K562 (cell line): ENCODE results near the gene FRYL. TPM values are rescaled to one million over a fixed set of nuclear protein-coding genes. Genes with fewer than 3 reads are reported as not detected.
A peak's percentile ranks its signal among the peaks of the same experiment; 100 is the strongest.

ENCODE experiments used
- ADNP ChIP-seq: fragments of 200-800 bp; sonication (Bioruptor generic); IDR thresholded peaks from 2 replicates; pipeline ENCODE4 v1.6.1; 2016; ENCODE audit warnings: missing genetic modification characterization, missing compliant biosample characterization
- BRD9 ChIP-seq: fragments of 450-650 bp; IDR thresholded peaks from 2 replicates; pipeline ENCODE4 v1.6.1; 2018; ENCODE audit warnings: low read depth; ENCODE audit not compliant: partially characterized antibody
- ELF4 ChIP-seq: fragments of 450-650 bp; formaldehyde crosslinking; IDR thresholded peaks from 2 replicates; pipeline ENCODE4 v1.4.0; 2022; ENCODE audit warnings: missing genetic modification characterization
- ERF ChIP-seq: fragments of 450-650 bp; formaldehyde crosslinking; IDR thresholded peaks from 2 replicates; pipeline ENCODE4 v1.4.0; 2020; ENCODE audit warnings: mild to moderate bottlenecking, mixed read lengths
- ETV5 ChIP-seq: sonication (generic); formaldehyde crosslinking; IDR thresholded peaks from 2 replicates; pipeline ENCODE4 v1.4.0; 2020; ENCODE audit warnings: low read depth, mild to moderate bottlenecking, missing genetic modification reagents
- FOXA3 ChIP-seq, 2 experiments: fragments of 450-650 bp in 1 of 2; sonication (generic) in 1 of 2; formaldehyde crosslinking; IDR thresholded peaks in 1 of 2; conservative IDR thresholded peaks in 1 of 2; 2 replicates each; pipeline versions ENCODE4 v1.4.0 to v1.8.0; 2020 to 2022; ENCODE audit warnings: mild to moderate bottlenecking in 2 of 2, missing genetic modification reagents in 1 of 2
- GATAD2A ChIP-seq: fragments of 450-650 bp; IDR thresholded peaks from 2 replicates; pipeline ENCODE4 v1.6.1; 2017
- POLR2A ChIP-seq: fragments of 450-650 bp; conservative IDR thresholded peaks from 2 replicates; pipeline ENCODE4 v1.6.1; 2016
- PRPF4 ChIP-seq: fragments of 200-400 bp; formaldehyde crosslinking; IDR thresholded peaks from one replicate; pipeline ENCODE4 v1.6.1; 2017; ENCODE audit warnings: low read length, low read depth, mild to moderate bottlenecking; ENCODE audit not compliant: insufficient read depth, poor library complexity, severe bottlenecking
- TBL1XR1 ChIP-seq, 2 experiments: IDR thresholded peaks; 2 replicates each; pipeline ENCODE4 v1.6.1; 2012; ENCODE audit warnings: improper control_type of control experiment in 2 of 2, low read length in 2 of 2, mild to moderate bottlenecking in 1 of 2
- ZFP1 ChIP-seq: fragments of 450-650 bp; formaldehyde crosslinking; IDR thresholded peaks from 2 replicates; pipeline ENCODE4 v1.4.0; 2020; ENCODE audit warnings: mild to moderate bottlenecking, mixed read lengths
- ZKSCAN1 ChIP-seq: fragments of 150-350 bp; IDR thresholded peaks from 2 replicates; pipeline ENCODE4 v1.6.1; 2016; ENCODE audit warnings: low read depth, low read length
- ZNF436 ChIP-seq: fragments of 250-450, 450-650 bp; sonication (Bioruptor Pico); formaldehyde crosslinking; IDR thresholded peaks from 2 replicates; pipeline ENCODE4 v1.7.0; 2020; ENCODE audit warnings: mild to moderate bottlenecking
- ZNF561 ChIP-seq: fragments of 450-650 bp; formaldehyde crosslinking; conservative IDR thresholded peaks from 2 replicates; pipeline ENCODE4 v1.4.0; 2020; ENCODE audit warnings: mild to moderate bottlenecking, moderate library complexity
- ZNF583 ChIP-seq: fragments of 250-450 bp; sonication (Bioruptor Pico); IDR thresholded peaks from 2 replicates; pipeline ENCODE4 v1.4.0; 2020
- polyA plus RNA-seq, 8 experiments: library from polyadenylated mRNA; depleted of rRNA in 4 of 8; stranded (reverse) in 5 of 8; unstranded in 3 of 8; fragments of >200 nt; fragmentation: Nextera tagmentation in 2 of 8; fragmentation: Illumina TruSeq in 1 of 8; extraction: Ambion mirVana in 2 of 8; extraction: Trizol in 1 of 8; gene quantifications; 2 replicates each; pipeline versions ENCODE4 v1.2.1 to v1.2.3, GENCODE V29; 2011 to 2014; ENCODE audit warnings: inconsistent platforms in 1 of 8, missing spikeins in 1 of 8
- total RNA-seq, 7 experiments: library from RNA; depleted of rRNA in 6 of 7; stranded (reverse); fragments of >200 nt in 6 of 7; fragmentation: Illumina TruSeq in 2 of 7; extraction: Trizol in 2 of 7; gene quantifications; 2 replicates each; pipeline versions ENCODE4 v1.2.1 to v1.2.3, GENCODE V29; 2011 to 2021; ENCODE audit warnings: low replicate concordance in 1 of 7
- TF ChIP-seq, protein P1 (sequence below), 3 experiments: IDR thresholded peaks in 2 of 3; conservative IDR thresholded peaks in 1 of 3; 2 replicates each; pipeline ENCODE4 v1.5.1; 2011 to 2012; ENCODE audit warnings: low read length in 3 of 3, mild to moderate bottlenecking in 3 of 3, control low read depth in 2 of 3, improper control_type of control experiment in 1 of 3, inconsistent platforms in 1 of 3, low read depth in 1 of 3, mixed read lengths in 1 of 3, moderate library complexity in 1 of 3; ENCODE audit not compliant: insufficient read depth in 2 of 3
- TF ChIP-seq, protein P2 (sequence below): fragments of 450-650 bp; formaldehyde crosslinking; IDR thresholded peaks from 2 replicates; pipeline ENCODE4 v1.4.0; 2022; ENCODE audit warnings: missing genetic modification characterization
- TF ChIP-seq, protein P3 (sequence below): IDR thresholded peaks from 2 replicates; pipeline ENCODE4 v1.6.1; 2016; ENCODE audit warnings: missing genetic modification characterization, missing compliant biosample characterization
- TF ChIP-seq, protein P4 (sequence below): IDR thresholded peaks from 2 replicates; pipeline ENCODE4 v1.6.1; 2012; ENCODE audit warnings: low read depth, low read length, improper control_type of control experiment, borderline replicate concordance

Gene FRYL
- total and polyA plus RNA-seq, 9 of the 15 experiments (the other 6 are each of a cell fraction or from before 2014, with no cell fraction given), result 7.2 to 34.9 (median 15.9) TPM

DNA sequence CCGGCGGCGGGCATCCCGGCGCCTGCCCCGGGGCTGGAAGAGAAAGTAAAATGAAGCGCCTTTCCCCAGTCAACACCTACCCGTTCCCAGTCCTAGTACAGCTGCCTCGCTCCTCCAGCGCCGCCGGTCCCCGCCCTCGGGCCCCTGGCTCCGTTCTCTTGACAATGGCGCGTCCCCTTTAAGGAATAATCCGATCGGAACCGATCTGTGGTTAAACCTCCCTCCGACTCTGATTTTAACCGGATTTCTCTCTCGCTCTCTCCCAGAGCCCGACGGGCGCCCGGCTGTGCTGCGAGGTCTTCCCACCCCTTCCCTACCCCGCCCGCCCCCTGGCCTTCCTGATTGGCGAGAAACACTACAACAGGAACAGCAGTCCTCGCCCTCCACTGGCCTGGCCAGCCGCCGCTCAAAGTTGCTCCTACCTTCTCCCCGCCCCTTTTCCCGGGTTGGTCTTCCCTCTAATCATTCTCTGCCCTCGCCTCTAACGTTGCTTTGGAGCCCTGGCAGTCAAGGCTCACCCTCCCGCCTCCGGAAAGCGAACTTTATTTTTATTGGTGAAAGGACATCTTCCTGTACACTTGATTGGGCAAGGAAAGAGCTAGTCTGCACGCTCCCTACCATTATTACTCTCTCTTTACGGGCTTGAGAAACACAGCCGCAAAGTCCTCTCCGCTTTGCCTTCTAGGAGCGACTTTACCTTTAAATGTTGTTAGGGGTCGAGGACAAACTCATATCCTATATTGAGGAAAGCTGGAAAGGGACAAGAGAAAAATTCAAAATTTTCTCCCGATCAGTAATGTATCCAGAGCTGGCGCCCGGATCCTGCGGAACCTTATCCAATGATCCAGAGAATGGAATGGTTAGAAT, at the start of gene FRYL (continued):
- TF ChIP-seq, protein P1, sequence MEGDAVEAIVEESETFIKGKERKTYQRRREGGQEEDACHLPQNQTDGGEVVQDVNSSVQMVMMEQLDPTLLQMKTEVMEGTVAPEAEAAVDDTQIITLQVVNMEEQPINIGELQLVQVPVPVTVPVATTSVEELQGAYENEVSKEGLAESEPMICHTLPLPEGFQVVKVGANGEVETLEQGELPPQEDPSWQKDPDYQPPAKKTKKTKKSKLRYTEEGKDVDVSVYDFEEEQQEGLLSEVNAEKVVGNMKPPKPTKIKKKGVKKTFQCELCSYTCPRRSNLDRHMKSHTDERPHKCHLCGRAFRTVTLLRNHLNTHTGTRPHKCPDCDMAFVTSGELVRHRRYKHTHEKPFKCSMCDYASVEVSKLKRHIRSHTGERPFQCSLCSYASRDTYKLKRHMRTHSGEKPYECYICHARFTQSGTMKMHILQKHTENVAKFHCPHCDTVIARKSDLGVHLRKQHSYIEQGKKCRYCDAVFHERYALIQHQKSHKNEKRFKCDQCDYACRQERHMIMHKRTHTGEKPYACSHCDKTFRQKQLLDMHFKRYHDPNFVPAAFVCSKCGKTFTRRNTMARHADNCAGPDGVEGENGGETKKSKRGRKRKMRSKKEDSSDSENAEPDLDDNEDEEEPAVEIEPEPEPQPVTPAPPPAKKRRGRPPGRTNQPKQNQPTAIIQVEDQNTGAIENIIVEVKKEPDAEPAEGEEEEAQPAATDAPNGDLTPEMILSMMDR (IDR thresholded peaks at IDR 0.05 in 2 of 3, conservative IDR thresholded peaks at IDR 0.05 in 1 of 3; ENCODE audit: insufficient read depth in 2 of 3, low read depth in 1 of 3, low read length in 3 of 3), result no peak
- TF ChIP-seq, protein P2, sequence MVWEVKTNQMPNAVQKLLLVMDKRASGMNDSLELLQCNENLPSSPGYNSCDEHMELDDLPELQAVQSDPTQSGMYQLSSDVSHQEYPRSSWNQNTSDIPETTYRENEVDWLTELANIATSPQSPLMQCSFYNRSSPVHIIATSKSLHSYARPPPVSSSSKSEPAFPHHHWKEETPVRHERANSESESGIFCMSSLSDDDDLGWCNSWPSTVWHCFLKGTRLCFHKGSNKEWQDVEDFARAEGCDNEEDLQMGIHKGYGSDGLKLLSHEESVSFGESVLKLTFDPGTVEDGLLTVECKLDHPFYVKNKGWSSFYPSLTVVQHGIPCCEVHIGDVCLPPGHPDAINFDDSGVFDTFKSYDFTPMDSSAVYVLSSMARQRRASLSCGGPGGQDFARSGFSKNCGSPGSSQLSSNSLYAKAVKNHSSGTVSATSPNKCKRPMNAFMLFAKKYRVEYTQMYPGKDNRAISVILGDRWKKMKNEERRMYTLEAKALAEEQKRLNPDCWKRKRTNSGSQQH (CRISPR knock-in tag), result no peak
- TF ChIP-seq ZFP1 (CRISPR knock-in tag), result no peak
- TF ChIP-seq ERF (CRISPR knock-in tag), result 0 out of 2 replicates have a peak, but pooled peaks have one; percentile 18
- TF ChIP-seq ETV5 (CRISPR knock-in tag), result no peak
- no peak for TF ChIP-seq PRPF4
- TF ChIP-seq ZNF561 (CRISPR knock-in tag), result no peak
- TF ChIP-seq POLR2A, result peak; percentile 82
- TF ChIP-seq FOXA3 (CRISPR knock-in tag; conservative IDR thresholded peaks at IDR 0.05 in 1 of 2, IDR thresholded peaks at IDR 0.05 in 1 of 2), result no peak
- no peak for TF ChIP-seq ELF4
- TF ChIP-seq, protein P3, sequence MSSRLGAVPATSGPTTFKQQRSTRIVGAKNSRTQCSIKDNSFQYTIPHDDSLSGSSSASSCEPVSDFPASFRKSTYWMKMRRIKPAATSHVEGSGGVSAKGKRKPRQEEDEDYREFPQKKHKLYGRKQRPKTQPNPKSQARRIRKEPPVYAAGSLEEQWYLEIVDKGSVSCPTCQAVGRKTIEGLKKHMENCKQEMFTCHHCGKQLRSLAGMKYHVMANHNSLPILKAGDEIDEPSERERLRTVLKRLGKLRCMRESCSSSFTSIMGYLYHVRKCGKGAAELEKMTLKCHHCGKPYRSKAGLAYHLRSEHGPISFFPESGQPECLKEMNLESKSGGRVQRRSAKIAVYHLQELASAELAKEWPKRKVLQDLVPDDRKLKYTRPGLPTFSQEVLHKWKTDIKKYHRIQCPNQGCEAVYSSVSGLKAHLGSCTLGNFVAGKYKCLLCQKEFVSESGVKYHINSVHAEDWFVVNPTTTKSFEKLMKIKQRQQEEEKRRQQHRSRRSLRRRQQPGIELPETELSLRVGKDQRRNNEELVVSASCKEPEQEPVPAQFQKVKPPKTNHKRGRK (tag), result no peak
- 0 out of 2 replicates have a peak, but pooled peaks have one; percentile 5 for TF ChIP-seq GATAD2A
- TF ChIP-seq ADNP (tag), result no peak
- no peak for TF ChIP-seq BRD9
- no peak for TF ChIP-seq ZNF583 (CRISPR knock-in tag)
- no peak for TF ChIP-seq ZKSCAN1
- TF ChIP-seq, protein P4, sequence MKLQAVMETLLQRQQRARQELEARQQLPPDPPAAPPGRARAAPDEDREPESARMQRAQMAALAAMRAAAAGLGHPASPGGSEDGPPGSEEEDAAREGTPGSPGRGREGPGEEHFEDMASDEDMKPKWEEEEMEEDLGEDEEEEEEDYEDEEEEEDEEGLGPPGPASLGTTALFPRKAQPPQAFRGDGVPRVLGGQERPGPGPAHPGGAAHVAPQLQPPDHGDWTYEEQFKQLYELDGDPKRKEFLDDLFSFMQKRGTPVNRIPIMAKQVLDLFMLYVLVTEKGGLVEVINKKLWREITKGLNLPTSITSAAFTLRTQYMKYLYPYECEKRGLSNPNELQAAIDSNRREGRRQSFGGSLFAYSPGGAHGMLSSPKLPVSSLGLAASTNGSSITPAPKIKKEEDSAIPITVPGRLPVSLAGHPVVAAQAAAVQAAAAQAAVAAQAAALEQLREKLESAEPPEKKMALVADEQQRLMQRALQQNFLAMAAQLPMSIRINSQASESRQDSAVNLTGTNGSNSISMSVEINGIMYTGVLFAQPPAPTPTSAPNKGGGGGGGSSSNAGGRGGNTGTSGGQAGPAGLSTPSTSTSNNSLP, result peak; percentile 88; the same call in 1 of the 2 replicates
- TF ChIP-seq TBL1XR1 (IDR thresholded peaks at IDR 0.05; ENCODE audit: low read length in 2 of 2), result 0 out of 4 replicates have a peak, but pooled peaks of 1 of the 2 experiments have one; percentile 21
- no peak for TF ChIP-seq ZNF436 (CRISPR knock-in tag)
